Erythroblast (primary cell): Measurements from ENCODE around the gene GNB3.
"Not testable (repeated sequence)": the region's sequence is repeated elsewhere in the genome, so short reads cannot be mapped to it uniquely, and the experiment has no call there.

Experiments used
- DNase-seq, 2 experiments: peaks; one replicate each; lab custom pipeline; 2025; lab: John Stamatoyannopoulos, UW
- GATA1 ChIP-seq: IDR thresholded peaks from 2 replicates; pipeline ENCODE4 v1.6.1; 2011; ENCODE audit warnings: low read depth, mild to moderate bottlenecking, control low read depth, low read length, moderate library complexity
- POLR2A ChIP-seq: IDR thresholded peaks from 2 replicates; pipeline ENCODE4 v1.6.1; 2011; ENCODE audit warnings: mild to moderate bottlenecking, low read length

GNB3 gene

DNA sequence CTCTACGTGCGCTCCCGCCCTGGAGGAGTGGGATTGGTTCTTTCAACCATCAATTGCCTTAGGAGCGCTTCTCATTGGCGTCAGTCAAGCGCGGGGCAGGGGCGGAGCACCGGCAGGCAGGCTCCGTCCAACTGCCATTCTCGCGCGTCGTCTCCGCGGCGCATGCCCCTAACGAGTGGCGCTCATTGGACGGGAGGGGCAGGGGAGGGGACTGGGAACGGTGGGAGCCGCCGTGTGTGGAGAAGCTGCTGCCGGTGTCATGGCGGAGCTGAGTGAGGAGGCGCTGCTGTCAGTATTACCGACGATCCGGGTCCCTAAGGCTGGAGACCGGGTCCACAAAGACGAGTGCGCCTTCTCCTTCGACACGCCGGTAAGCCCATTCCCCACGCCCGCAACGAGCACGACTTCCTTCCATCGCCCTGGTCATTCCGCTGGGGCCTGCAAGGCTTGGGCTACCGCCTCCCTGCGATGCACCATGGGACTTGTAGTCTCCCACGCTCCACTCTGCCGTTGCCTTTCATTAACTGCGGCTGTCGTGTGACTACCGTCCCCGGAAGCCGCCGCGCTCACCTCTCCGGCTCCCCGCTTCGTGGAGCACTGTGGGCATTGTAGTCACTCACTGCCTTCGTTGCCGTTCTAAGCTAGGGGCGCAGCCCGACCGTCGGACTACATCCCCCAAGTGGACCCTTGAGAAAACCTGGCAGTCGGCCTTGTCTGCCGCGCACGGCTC is 11.4 kb downstream of the GNB3 start, which contains the start of gene USP5:
Gene USP5, plus strand, starts transcription at position 230 of the 730 bp plus-strand sequence. Its CDS starts 30 bp downstream, at position 260.
- DNase-seq, result peak; percentile 99 to 100
- TF ChIP-seq GATA1 (no peak), POLR2A (peak; percentile 11)

DNA sequence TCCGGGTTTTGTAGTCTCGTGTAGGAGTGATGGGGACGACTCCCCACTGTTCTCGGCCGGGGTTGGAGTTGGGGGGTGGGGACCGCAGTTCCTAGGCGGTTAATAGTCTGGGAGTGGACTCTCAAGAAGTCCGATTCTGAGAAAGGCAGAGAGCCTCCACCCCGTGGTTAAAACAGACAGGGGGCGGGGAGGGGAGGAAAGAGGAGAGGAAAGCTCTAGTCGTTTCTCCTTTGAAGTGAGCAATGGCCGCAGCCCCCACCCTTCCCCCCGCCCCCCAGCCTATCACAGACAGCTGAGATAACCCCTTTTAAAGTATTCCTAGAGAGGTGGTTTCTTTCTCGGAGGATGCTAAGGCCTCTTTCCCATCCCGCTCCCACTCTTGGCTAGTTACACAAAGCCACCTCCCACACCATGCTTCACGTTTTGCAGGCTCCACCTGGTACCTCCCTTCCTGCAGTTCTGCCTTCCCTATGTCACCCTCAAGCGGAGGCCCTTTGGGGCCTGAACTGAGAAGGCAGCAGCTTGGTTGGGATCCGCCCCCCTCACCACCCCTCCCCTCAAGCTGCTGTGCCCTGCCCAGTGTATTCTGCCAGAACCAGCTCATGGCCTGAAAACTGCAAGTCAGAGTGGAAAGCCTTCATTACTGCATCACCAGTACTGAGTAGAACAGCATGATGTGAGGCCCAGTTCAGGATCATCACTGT is 12.1 kb downstream of the GNB3 start:
- DNase-seq, result peak; percentile 95 to 96
- TF ChIP-seq GATA1 (no peak), POLR2A (peak; percentile 29)

DNA sequence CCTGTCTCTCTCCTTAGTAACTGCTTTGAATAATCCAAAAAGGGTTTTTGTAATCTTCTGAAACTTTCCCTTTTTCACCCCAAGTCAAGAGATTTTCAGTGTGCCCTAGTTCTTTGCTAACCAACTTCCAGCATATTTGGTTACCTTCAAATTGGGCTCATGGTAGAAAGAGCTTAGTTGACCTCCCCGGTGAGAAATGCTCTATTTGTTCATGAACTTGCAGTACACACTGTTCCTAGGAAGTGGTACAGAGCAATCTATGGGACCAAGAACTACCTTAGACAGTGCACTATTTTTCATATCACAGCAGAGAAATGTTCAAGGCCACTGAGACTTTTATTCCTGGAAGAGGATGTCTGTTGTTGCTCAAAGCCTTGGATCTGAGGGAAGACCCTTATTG is 12.9 kb downstream of the GNB3 start:
- DNase-seq, result no peak
- TF ChIP-seq POLR2A (no peak), GATA1 (no peak)

DNA sequence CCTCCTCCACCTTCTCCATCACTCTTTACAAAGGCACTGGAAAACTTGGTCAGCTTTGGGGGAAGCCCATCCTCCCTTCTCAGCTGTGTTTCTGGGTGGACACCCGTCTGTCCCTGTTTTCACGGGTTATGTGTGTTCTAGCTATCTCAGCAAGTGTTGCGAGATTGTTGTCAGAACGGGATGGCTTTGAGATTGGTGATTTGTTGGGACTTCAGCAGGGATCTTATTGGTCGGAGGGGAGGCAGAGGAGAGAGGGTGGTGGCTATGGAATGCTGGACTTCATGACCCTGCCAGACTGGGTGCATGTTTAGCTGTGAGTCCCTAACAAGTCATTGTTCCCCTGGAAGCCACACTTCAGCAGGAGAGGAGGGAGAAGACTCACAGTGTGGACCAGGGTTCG is 13.3 kb downstream of the GNB3 start:
- no peak for DNase-seq
- no peak for TF ChIP-seq GATA1
- no peak for TF ChIP-seq POLR2A

DNA sequence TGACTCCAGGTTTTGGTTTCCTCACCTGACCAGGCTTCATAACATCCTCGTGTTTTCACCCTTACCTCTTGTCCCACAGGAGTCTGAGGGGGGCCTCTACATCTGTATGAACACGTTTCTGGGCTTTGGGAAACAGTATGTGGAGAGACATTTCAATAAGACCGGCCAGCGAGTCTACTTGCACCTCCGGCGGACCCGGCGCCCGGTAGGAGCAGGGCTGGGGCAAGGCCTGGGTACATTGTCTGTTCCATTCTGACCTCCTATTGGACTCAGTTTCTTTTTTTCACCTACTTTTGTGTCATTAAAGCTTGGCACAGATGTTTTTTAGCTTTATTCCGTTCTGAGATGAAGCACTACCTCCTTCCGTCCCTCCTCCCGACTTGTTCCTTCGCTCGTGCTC is 14.6 kb downstream of the GNB3 start:
- DNase-seq, result no peak
- no peak for TF ChIP-seq GATA1

DNA sequence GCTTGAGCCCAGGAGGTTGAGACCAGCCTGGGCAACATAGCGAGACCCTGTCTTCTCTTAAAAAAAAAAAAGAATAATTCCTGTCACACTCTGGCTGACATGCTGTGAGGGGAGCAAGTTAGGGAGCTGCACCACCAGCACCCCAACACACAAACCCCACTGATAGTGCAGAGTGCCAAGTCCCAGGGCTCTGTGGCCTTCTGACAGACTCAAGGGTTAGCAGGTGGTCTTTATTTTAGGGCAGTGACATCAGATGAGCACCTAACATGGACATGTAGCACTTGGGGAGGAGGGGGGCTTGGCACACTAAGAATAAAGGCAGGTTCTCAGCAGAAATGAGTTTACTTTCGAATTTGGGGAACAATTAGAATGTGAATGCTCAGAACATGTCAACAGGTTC is 18.1 kb downstream of the GNB3 start:
- TF ChIP-seq POLR2A, result no peak
- no peak for TF ChIP-seq GATA1
- no peak for DNase-seq

DNA sequence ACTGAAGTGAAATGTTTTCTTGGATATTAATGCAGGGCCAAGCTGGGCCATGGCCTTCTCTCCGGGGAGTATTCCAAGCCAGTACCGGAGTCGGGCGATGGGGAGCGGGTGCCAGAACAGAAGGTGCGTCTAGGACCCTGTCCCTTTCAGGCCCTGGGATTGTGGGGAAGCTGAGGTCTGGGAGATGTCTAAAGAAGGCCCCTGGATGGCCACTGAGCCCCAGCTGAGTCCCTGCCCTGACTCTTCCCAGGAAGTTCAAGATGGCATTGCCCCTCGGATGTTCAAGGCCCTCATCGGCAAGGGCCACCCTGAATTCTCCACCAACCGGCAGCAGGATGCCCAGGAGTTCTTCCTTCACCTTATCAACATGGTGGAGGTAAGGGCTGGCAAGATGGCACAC is 19.4 kb downstream of the GNB3 start:
- DNase-seq, result no peak
- TF ChIP-seq GATA1 (no peak), POLR2A (no peak)

DNA sequence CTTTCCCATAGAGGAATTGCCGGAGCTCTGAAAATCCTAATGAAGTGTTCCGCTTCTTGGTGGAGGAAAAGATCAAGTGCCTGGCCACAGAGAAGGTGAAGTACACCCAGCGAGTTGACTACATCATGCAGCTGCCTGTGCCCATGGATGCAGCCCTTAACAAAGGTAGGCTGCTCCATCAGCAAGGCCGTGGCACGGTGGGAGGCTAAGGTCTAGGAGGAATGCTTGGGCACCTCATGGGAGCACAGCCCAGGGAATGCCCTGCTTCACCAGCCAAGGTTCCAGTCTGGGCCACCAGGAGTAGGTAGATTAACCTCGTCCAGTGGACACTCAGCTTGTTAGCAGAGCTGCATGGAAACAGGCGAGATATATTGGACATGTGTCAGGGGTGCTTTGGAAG is 20.2 kb downstream of the GNB3 start:
- DNase-seq, result no peak
- TF ChIP-seq GATA1 (no peak), POLR2A (no peak)

DNA sequence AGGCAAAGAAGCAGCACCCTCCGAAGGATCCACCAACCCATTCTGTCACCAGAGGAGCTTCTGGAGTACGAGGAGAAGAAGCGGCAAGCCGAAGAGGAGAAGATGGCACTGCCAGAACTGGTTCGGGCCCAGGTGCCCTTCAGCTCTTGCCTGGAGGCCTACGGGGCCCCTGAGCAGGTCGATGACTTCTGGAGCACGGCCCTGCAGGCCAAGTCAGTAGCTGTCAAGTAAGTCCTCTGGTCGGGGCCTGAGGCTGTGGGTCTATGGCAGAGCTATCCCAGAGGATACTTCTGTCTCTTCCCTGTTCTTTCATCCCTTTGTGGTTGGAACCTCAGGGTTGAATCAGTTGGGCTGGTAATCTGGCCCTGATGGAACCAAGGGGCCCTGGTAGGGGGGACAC is 20.7 kb downstream of the GNB3 start:
- TF ChIP-seq GATA1, result no peak
- TF ChIP-seq POLR2A, result no peak
- no peak for DNase-seq

DNA sequence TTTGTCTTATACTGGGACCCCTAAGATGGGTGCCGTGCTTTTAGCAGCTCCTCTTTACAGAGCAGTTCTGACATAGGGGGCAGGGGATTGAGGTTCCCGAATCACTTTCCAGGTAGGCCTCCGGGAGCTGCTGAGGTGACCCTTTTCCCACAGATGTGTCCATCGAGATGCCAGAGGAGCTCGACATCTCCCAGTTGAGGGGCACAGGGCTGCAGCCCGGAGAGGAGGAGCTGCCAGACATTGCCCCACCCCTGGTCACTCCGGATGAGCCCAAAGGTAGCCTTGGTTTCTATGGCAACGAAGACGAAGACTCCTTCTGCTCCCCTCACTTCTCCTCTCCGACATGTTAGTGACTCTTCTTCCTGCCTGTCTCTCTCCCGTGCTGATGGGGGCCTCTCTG is 22.3 kb downstream of the GNB3 start:
- TF ChIP-seq POLR2A (no peak), GATA1 (no peak)
- no peak for DNase-seq

DNA sequence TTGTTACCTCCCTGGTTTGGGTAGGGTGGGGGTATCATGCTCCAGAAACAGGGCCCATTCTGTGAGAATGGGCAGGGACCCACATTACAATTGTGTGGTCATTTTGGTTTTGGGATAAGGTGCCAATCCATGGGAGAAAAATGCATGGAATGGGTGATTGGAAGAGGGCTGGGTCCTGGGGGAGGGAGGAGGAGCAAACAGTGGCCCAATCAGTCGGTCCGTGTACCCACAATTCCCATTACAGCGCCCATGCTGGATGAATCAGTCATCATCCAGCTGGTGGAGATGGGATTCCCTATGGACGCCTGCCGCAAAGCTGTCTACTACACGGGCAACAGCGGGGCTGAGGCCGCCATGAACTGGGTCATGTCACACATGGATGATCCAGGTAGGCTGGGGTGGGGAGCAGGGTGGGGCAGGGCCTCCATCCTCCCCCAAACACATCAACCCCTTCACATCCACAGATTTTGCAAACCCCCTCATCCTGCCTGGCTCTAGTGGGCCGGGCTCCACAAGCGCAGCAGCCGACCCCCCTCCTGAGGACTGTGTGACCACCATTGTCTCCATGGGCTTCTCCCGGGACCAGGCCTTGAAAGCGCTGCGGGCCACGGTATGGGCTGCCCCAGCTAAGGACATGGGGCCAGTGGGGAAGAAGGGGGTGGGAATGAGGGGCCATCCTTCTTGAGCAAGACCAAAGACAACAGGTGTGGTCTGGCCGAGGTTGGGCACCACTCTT is 23.0 kb downstream of the GNB3 start:
- TF ChIP-seq GATA1 (no peak), POLR2A (no peak)
- no peak for DNase-seq

DNA sequence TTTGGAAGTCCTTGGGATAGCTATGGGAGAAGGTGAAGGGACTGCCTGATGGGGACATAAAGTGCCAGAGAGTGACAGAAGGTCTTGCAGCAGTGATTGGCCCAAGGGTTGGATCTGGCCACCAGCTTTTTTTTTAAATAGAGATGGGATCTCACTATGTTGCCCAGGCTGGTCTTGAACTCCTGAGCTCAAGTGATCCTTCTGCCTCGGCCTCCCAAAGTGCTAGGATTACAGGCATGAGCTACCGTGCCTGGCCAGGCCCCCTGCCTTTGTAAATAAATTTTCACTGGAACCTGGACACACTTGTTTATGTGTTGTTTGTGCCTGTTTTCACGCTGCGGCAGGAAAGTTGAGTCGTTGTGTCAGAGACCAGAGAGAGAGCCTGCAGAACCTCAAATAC is 24.6 kb downstream of the GNB3 start:
- not testable (repeated sequence) for DNase-seq

DNA sequence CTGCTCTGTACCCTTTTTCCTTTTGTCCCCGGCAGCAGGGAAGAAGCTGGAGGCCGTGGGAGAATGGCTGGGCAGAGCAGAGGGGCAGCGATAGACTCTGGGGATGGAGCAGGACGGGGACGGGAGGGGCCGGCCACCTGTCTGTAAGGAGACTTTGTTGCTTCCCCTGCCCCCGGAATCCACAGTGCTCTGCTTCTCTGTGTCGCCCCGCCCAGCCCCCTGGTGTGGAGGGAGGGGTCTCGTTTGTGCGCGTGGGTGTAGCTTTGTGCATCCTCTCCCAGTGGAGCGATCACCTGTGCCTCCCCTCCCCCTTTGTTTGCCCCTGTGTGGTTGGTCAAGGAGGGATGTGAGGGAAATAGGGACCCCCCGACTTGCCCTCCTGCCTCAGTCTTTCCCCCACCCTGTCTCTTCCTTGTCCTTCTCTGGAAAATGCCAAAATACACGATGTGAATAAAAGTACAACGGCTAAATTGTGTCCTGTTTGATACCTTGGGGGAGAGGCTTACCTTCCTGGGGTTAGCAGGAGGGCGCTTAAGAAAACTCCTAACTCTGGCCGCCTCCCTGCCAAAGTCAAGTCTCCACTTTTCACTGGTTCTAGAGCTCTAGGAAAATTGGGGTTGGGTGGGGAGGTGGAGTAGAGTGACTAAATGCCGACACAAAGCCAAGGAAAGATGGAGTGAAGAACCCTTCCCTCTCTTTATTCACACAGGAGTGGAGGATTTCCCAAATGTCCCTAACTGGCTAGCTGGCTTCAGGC is 25.6 kb downstream of the GNB3 start:
- no peak for DNase-seq
- no peak for TF ChIP-seq POLR2A
- TF ChIP-seq GATA1, result no peak
